ENCODE results near the gene SLC38A2.
"Not testable (repeated sequence)": the region's sequence is repeated elsewhere in the genome, so short reads cannot be mapped to it uniquely, and the experiment has no call there.

Gene SLC38A2

DNA sequence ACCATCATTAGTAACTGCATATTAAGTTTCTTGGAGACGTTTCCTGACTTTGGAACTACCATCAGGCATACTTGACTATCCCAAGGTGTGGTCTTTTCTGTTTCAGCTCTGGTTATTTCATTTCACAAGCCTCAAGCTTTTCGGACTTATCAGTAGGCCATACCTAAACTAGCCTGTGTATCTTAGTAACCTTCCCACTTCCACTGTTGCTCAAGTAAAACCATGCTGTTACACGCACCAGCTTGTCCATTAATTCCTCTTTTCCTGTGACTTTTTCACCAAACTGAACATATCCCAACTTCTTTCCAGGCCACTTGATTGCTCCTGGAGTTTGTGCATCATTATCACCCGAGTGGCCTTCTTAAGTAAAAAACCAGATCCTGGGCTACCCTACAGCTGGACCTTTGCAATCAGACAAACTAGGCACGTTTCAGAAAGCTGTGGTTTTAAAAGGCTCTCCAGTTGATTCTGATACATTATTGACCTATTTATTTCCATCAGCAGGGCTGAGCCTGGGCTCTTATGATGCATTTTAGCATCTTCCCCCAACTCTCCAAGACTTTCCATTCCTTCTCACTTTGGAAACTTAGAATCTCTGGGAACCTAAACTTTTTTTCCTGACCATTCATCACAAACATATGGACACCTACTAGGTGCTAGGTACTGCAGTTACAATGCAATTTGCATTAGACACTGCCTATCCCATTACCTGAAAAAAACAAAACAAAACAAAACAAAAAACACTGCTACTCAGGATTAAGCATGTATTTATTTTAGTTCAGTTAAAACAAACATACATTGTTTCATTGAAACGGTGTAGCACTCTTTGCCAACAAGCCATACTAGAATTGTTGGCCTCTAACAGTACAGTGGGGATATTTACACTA lies 14.9 kb downstream of the SLC38A2 start:
- Histone ChIP-seq H3K4me3 (no peak overlapping the region), H3K27me3 (ENCODE audit: low read depth) (no peaks in the 10 kb centered on the region; the same call in 1 of the 2 replicates), H3K36me3 (replicated peaks) (peaks cover 33% of the 10 kb centered on the region), H3K4me1 (no peaks in the 10 kb centered on the region), H3K9me3 (no peaks in the 10 kb centered on the region)
- in situ Hi-C loops (cut with MboI; ENCODE audit: low sequenced_read_pairs), result no loop called here
- no peak for DNase-seq (ENCODE audit: low spot score in 2 of 2)

DNA sequence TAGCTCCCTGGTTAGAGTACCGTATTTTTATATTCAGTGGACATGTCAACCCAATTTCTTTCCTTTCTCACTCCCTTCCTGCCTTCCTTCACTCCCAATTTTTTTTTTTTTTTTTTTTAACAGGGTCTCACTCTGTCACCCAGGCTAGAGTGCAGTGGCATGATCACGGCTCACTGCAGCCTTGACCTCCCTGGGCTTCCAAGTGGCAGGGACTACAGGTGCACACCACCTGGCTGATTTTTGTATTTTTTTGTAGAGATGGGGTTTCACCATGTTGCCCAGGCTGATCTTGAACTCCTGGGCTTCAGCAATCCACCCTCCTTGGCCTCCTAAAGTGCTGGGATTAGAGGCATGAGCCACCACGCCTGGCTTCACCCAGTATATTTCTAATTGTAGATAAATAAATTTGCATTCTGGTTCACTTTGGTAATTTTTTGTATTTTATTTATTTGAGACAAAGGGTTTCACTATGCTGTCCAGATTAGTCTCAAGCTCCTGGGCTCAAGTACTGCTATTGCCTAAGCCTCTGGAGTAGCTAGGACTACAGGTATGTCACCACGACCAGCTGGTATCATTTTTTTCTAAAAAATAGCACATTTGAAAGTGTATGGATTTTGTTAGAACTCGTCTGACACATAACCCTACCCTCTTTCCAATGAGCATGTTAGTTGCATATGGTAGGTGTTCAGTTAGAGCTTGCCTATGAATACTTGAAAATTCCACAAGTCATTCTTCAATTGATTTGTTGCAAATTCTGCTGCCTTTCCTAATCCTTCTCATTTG lies 15.7 kb downstream of the SLC38A2 start:
- no peaks in the 10 kb centered on the region for H3K9me3 ChIP-seq
- peaks cover 25% of the 10 kb centered on the region for H3K36me3 ChIP-seq (replicated peaks)
- no peaks in the 10 kb centered on the region for H3K4me1 ChIP-seq
- peaks cover 2% of the 10 kb centered on the region; the same call in 1 of the 2 replicates for H3K27me3 ChIP-seq (ENCODE audit: low read depth)
- H3K4me3 ChIP-seq, result no peak overlapping the region
- in situ Hi-C loops (cut with MboI; ENCODE audit: low sequenced_read_pairs), result no loop called here
- DNase-seq (ENCODE audit: low spot score in 2 of 2), result no peak

DNA sequence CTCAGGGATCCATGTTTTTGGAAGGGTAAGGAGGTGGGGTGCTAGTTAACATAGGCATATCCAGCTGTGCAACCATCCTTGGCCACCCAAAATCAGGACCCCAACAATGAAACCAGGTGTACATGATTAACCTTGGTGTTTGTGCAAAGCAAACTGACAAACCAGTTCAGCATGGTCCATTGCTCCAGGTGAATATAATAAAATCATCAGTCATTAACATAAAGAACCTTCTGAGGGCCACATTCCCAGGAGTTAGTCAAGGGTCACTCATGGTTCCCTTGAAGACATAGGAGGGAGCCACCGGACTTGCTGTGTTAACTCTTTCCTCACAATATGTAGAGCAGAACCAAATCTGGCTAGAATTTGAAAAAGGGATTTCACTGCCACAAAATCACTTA lies 17.8 kb downstream of the SLC38A2 start:
- in situ Hi-C loops (cut with MboI; ENCODE audit: low sequenced_read_pairs), result no loop called here
- H3K4me1 ChIP-seq, result no peaks in the 10 kb centered on the region
- peaks cover 4% of the 10 kb centered on the region for H3K36me3 ChIP-seq (replicated peaks)
- no peaks in the 10 kb centered on the region for H3K9me3 ChIP-seq
- no peak for DNase-seq (ENCODE audit: low spot score in 2 of 2)
- no peak overlapping the region for H3K4me3 ChIP-seq
- peaks cover 4% of the 10 kb centered on the region; the same call in 1 of the 2 replicates for H3K27me3 ChIP-seq (ENCODE audit: low read depth)

DNA sequence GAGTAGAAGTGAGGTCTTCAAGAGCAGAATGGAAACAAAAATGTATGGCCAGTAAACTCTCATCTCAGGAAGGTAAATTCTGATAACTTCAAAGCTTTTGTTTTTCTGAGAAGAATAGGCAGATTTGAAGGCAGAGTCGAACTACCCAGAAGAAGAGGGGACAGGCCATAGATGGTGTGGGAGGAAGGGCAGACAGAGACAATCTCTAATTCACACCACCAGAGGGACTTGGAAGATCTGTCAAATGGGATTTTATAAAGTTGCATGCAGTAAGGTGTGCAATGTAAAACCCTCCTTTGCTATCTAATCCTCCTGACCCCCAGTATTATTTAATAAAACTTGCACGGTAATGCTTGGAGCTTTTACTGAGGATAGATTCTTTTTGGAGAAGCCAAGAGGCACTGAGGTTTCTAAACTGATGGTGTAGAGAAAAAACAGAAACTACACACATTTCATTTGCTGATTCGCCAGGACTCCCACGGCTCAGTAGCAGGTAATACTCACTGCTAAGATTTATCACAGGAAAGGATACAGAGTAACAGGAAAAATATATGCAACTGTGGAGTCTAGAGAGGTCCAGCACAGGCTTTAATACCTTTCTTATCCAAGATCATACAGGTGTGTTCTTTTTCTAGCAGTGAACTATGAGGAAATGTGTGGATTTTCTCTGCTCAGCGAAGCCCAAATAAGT lies 18.3 kb downstream of the SLC38A2 start:
- Histone ChIP-seq H3K4me1 (no peaks in the 10 kb centered on the region), H3K36me3 (replicated peaks) (no peaks in the 10 kb centered on the region), H3K27me3 (ENCODE audit: low read depth) (peaks cover 4% of the 10 kb centered on the region; the same call in 1 of the 2 replicates), H3K4me3 (no peak overlapping the region), H3K9me3 (no peaks in the 10 kb centered on the region)
- DNase-seq (ENCODE audit: low spot score in 2 of 2), result no peak
- in situ Hi-C loops (cut with MboI; ENCODE audit: low sequenced_read_pairs), result no loop called here

DNA sequence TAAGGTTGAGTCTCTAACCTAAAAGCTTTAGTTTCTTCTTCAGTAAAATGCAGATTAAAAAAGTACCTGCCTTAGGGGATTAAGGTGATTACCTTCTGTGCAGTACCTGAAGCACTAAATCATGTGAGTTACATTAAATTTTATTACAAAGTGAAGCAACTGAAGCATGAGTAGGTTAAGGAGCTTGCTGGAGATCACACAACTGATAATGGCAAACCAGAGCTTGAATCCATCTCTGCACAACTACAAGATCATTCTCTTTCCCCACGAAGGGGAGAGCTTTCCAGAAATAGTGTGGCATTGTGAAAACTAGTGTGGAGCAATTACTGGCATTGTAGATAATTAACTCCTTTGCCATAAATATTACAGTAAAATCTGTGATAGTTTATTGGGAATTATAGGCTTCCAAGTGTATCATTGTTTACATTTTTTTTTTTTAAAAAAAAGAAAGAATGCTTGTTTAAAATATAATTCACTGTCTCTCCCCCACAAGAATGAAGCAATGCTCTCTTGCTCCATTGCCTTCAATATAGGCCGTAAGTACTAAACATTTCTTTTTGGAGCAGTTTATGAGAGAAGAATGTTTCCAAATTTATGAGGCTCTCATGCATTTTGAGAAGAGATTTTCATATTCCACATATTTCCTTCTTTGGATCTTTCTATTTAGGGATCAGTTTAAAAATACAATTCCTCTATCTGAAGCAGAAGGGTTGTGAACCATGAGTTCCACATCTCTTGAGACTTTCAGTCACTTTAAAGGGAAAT lies 20.5 kb downstream of the SLC38A2 start:
- Histone ChIP-seq H3K36me3 (replicated peaks) (no peaks in the 10 kb centered on the region), H3K9me3 (no peaks in the 10 kb centered on the region), H3K4me1 (no peaks in the 10 kb centered on the region), H3K4me3 (no peak overlapping the region), H3K27me3 (ENCODE audit: low read depth) (peaks cover 4% of the 10 kb centered on the region; the same call in 1 of the 2 replicates)
- no peak for DNase-seq (ENCODE audit: low spot score in 2 of 2)
- in situ Hi-C loops (cut with MboI; ENCODE audit: low sequenced_read_pairs), result no loop called here

DNA sequence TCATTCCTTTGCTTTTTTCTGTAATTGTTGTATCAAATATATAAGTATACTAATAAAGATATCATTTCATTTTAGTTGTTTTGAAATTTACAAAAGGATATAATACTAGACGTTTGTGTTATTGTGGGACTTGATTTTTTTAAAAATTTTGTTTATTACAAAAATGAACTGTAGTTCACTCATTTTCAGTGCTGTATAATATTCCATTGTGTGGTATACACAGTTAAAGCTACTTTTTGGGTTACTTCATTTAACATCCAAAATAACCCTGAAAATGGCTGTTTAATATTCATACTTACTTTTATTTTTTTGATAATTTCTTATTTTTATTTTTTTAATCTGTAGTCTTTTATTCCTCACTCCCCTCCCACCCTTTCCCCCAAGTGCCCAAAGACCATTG lies 21.4 kb downstream of the SLC38A2 start:
- no peaks in the 10 kb centered on the region for H3K36me3 ChIP-seq (replicated peaks)
- no peaks in the 10 kb centered on the region for H3K9me3 ChIP-seq
- no peak for DNase-seq (ENCODE audit: low spot score in 2 of 2)
- no peak overlapping the region for H3K4me3 ChIP-seq
- no peaks in the 10 kb centered on the region for H3K4me1 ChIP-seq
- in situ Hi-C loops (cut with MboI; ENCODE audit: low sequenced_read_pairs), result no loop called here
- peaks cover 4% of the 10 kb centered on the region; the same call in 1 of the 2 replicates for H3K27me3 ChIP-seq (ENCODE audit: low read depth)

DNA sequence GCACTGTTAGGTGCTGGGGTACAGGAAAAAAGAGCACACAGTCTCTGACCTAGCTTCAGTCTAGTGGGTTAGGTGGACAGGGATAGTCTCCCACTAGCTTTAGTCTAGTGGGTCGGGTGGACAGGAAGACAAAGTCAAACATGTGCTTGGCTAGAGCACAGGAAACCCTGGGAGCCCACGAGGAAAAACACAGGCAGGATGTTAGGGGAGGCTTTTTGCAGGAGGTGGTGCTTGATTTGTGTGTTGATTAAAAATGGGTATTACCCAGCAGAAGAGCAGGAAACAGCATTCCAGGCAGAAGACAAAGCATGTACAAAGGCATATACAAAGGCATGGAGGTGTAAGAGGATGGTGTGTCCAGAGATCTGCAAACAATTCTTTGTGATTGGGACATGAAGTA lies 23.3 kb downstream of the SLC38A2 start:
- Histone ChIP-seq H3K36me3 (replicated peaks) (no peaks in the 10 kb centered on the region), H3K27me3 (ENCODE audit: low read depth) (peaks cover 4% of the 10 kb centered on the region; the same call in 1 of the 2 replicates), H3K9me3 (no peaks in the 10 kb centered on the region), H3K4me3 (no peak overlapping the region), H3K4me1 (no peaks in the 10 kb centered on the region)
- in situ Hi-C loops (cut with MboI; ENCODE audit: low sequenced_read_pairs), result loop anchor here (25.0 kb wide), 1 partner anchor 663 kb away; no protein-coding TSS in a partner anchor
- no peak for DNase-seq (ENCODE audit: low spot score in 2 of 2)

DNA sequence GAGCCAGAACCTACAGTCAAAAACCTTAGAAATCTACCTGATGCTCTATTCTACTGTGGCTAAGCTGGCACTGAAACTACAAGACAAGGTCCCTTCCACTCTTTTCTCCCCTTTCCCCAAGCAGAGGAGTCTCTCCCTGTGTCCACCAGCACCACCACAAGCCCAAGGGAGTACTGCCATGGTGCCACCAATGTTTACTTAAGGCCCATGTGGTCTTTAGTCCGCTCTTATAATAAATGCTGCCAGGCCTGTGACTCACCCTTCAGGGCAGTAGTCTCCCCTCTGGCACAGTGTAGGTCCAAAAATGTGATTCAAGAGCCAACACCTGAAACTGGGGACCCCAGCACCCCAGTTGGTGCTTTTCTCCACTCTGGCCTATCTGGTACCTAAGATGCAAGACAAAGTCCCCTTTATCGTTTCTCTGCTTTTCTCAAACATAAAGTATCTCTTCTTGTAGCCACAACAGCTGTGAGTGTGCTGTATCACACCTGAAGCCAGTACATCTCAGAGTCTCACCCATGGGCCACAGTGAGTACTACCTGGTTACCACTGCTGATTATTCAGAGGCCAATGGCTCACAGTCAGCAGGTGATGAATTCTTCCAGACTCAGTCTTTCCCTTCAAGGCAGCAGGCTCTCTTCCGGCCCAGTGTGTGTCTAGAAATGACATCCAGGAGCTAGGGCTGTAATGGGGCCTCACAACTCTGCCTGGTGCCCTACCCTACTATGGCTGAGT lies 29.3 kb downstream of the SLC38A2 start:
- in situ Hi-C loops (cut with MboI; ENCODE audit: low sequenced_read_pairs), result loop anchor here (25.0 kb wide), 1 partner anchor 669 kb away; no protein-coding TSS in a partner anchor
- H3K27me3 ChIP-seq (ENCODE audit: low read depth), result no peaks in the 10 kb centered on the region
- no peak overlapping the region for H3K4me3 ChIP-seq
- H3K4me1 ChIP-seq, result no peaks in the 10 kb centered on the region
- H3K36me3 ChIP-seq (replicated peaks), result no peaks in the 10 kb centered on the region
- no peak for DNase-seq (ENCODE audit: low spot score in 2 of 2)
- no peaks in the 10 kb centered on the region for H3K9me3 ChIP-seq

DNA sequence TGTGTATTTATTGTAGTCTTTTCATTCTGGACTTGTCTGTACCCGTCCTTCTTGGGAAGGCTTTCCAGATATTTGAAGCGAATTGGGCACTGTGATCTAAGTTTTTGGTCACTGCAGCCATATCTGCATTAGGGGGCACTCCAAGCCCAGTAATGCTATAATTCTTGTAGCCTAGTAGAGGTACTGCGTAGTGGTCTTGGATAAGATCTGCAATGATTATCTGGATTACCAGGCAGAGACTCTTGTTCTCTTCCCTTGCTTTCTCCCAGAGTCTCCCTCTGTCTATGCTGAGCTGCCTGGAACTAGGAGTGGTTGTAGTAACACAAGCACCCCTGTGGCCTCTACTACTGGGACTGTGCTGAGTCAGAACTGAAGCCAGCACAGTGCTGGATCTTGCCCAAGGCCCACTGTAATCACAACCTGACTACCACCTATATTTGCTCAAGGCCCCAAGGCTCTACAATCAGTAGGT lies 30.0 kb downstream of the SLC38A2 start:
- H3K9me3 ChIP-seq, result no peaks in the 10 kb centered on the region
- peak in 1 of 2 experiments; percentile 20 for DNase-seq (ENCODE audit: low spot score in 2 of 2)
- H3K4me3 ChIP-seq, result no peak overlapping the region
- H3K27me3 ChIP-seq (ENCODE audit: low read depth), result no peaks in the 10 kb centered on the region
- no peaks in the 10 kb centered on the region for H3K4me1 ChIP-seq
- in situ Hi-C loops (cut with MboI; ENCODE audit: low sequenced_read_pairs), result loop anchor here (25.0 kb wide), 1 partner anchor 670 kb away; no protein-coding TSS in a partner anchor
- H3K36me3 ChIP-seq (replicated peaks), result no peaks in the 10 kb centered on the region

DNA sequence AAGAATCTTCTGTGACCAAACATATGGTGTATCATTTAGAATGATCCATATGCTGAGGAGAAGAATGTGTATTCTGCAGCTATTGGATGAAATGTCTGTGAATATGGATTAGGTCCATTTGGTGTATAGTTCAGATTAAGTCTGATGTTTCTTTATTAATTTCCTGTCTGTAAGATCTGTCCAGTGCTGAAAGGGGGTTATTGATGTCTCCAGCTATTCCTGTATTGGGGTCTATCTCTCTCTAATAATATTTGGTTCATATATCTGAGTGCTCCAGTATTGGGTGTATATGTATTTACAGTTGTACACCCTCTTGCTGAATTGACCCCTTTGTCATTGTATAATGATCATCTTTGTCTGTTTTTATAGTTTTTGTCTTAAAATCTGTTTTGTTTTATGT lies 33.5 kb downstream of the SLC38A2 start:
- no peaks in the 10 kb centered on the region for H3K4me1 ChIP-seq
- in situ Hi-C loops (cut with MboI; ENCODE audit: low sequenced_read_pairs), result loop anchor here (25.0 kb wide), 1 partner anchor 673 kb away; no protein-coding TSS in a partner anchor
- DNase-seq (ENCODE audit: low spot score in 2 of 2), result no peak
- no peaks in the 10 kb centered on the region for H3K36me3 ChIP-seq (replicated peaks)
- H3K27me3 ChIP-seq (ENCODE audit: low read depth), result 0 out of 2 replicates have a peak, but pooled peaks cover 6% of the 10 kb centered on the region
- no peaks in the 10 kb centered on the region for H3K9me3 ChIP-seq
- no peak overlapping the region for H3K4me3 ChIP-seq

DNA sequence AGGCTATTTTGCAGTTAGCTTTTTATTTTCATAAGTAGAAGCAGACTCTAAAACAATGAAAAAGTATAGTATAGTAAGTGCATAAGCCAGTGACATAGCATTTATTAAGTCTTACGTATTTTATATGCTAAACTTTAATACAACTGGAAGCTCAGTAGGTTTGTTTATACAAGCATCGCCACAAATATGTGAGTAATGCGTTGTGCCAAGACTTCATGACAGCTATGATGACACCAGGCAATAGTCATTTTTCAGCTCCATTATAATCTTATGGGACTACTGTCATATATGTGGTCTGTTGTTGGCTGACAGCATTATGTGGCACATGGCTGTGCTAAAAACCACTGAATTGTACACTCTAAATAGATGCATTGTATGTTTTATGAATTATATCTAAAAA lies 40.3 kb downstream of the SLC38A2 start:
- in situ Hi-C loops (cut with MboI; ENCODE audit: low sequenced_read_pairs), result loop anchor here (25.0 kb wide), 1 partner anchor 680 kb away; no protein-coding TSS in a partner anchor

DNA sequence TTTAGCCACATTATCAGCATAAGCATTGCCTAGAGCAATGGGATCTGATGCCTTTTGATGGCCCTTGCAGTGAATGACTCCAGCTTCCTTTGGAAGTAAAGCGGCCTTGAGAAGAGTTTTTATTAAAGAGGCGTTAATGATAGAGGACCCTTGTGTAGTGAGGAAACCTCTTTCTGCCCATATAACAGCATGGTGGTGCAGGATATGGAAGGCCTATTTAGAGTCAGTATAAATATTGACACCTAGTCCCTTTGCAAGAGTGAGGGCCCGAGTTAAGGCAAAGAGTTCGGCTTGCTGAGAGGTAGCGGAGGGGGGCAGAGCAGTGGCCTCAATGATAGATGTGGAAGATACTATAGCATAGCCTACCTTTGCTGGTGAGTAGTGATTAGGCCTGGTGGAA lies 47.5 kb downstream of the SLC38A2 start:
- DNase-seq (ENCODE audit: low spot score in 2 of 2); H3K4me1 ChIP-seq; H3K4me3 ChIP-seq; H3K9me3 ChIP-seq; H3K27me3 ChIP-seq (ENCODE audit: low read depth); H3K36me3 ChIP-seq (replicated peaks): not testable (repeated sequence)
- in situ Hi-C loops (cut with MboI; ENCODE audit: low sequenced_read_pairs), result loop anchor here (25.0 kb wide), 1 partner anchor 687 kb away; no protein-coding TSS in a partner anchor

More for the DNA sequence above, 40.3 kb downstream of the SLC38A2 start:
- Histone ChIP-seq H3K9me3 (no peaks in the 10 kb centered on the region; the same call in none of the 2 replicates), H3K27me3 (ENCODE audit: low read depth) (peaks cover 6% of the 10 kb centered on the region; the same call in 1 of the 2 replicates), H3K4me1 (no peaks in the 10 kb centered on the region), H3K4me3 (no peak overlapping the region), H3K36me3 (replicated peaks) (no peaks in the 10 kb centered on the region)
- DNase-seq (ENCODE audit: low spot score in 2 of 2), result no peak
